Stimulated activated CD4-positive, alpha-beta T cell treated with anti-CD3 and anti-CD28 coated beads, TNF-alpha, amount 100 ng/mL, for 4 hours (primary cell): ENCODE measurements around the gene ARL8A.
"Not testable (repeated sequence)": the region's sequence is repeated elsewhere in the genome, so short reads cannot be mapped to it uniquely, and the experiment has no call there.

Experiments used
- DNase-seq, 3 experiments: peaks; one replicate each; pipeline ENCODE4 v3.0.0-alpha.2; 2020; ENCODE audit warnings: low read depth in 3 of 3

Gene ARL8A

GRCh38 chr1:202144402-202145067 lies at the start of gene ARL8A:
TSS of gene ARL8A (minus strand) at chr1:202144737. CDS start at chr1:202144572, 165 bp downstream.
- peak in 2 of 3 experiments; percentile 45 to 57 for DNase-seq

GRCh38 chr1:202194328-202194648 lies 49.8 kb upstream of the ARL8A start:
- no peak for DNase-seq

DNA sequence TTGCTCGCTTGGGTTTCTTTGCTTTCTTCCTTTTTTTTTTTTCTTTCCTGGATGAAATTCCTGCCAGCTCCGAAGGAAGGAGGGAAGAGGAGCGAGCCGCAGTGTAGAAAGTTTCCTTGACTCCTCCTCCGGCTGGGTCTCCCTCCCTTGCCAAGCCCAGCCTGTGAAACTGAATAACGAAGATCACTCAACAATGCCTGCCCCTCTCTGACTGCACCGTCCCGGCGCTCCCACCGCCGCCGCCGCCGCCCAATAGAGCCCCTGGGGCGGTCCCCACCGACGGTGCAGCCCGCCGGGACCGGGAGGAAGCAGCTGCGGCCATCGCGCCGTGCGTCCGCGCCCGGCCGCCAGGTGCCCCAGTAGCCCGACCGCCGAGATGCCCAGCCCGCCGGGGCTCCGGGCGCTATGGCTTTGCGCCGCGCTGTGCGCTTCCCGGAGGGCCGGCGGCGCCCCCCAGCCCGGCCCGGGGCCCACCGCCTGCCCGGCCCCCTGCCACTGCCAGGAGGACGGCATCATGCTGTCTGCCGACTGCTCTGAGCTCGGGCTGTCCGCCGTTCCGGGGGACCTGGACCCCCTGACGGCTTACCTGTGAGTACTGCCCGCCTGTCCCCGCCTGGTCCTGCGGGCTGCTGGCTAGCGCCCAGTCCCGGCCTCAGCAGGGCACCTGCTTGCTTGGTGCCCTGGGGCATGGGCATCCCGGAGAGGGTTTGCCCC lies 49.2 kb upstream of the ARL8A start, which contains the start of gene LGR6:
TSS of gene LGR6 (plus strand) at position 186 of the 714 bp plus-strand sequence. CDS start at position 377, 191 bp downstream.
- no peak for DNase-seq

DNA sequence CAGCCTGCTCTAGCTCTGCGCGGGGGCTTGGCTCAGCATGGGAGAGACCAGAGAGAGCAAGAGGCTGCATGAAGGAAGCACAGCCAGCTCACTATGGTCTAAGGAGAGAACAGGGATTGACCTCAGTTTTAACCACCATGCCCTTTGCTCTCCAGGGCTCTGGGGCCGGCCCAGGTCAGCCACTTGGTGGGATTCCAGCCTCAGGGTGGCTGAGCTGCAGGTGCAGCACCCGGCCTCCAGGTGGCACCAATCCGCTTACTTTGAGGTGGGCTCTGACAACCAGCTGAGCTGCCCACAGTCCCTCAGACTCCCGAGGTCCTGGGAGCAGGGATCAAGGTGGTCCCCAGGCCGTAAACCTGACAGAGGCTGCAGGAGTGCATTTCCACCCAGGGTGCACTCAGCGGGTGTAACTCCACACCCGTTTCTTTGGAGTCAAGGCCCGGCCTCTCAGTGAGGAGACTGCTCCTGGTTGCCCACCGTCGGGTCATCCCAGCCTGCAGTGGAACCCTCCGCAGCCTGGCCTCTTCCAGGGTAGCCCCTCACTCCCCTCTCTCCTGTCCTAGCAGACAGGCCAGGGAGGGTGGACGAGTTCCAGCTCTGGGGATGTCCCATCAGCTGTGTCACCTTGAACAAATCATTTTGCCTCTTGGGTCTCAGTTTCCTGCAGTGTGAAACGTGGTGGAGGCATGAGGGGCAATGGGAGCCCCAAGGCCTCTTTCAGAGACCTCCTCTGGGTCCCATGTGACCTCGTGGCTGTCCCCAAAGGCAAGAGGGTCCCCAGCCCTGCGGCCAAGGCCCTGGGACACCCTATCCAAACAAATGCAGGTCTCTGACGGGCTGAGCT lies 48.5 kb upstream of the ARL8A start:
- DNase-seq = peak; percentile 15 to 34 (median 23)

DNA sequence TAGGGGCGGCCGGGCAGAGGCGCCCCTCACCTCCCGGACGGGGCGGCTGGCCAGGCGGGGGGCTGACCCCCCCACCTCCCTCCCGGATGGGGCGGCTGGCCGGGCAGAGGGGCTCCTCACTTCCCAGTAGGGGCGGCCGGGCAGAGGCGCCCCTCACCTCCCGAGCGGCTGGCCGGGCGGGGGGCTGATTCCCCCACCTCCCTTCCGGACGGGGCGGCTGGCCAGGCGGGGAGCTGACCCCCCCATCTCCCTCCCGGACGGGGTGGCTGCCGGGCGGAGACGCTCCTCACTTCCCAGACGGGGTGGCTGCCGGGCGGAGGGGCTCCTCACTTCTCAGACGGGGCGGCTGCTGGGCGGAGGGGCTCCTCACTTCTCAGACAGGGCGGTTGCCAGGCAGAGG lies 46.9 kb upstream of the ARL8A start:
- DNase-seq = not testable (repeated sequence)

DNA sequence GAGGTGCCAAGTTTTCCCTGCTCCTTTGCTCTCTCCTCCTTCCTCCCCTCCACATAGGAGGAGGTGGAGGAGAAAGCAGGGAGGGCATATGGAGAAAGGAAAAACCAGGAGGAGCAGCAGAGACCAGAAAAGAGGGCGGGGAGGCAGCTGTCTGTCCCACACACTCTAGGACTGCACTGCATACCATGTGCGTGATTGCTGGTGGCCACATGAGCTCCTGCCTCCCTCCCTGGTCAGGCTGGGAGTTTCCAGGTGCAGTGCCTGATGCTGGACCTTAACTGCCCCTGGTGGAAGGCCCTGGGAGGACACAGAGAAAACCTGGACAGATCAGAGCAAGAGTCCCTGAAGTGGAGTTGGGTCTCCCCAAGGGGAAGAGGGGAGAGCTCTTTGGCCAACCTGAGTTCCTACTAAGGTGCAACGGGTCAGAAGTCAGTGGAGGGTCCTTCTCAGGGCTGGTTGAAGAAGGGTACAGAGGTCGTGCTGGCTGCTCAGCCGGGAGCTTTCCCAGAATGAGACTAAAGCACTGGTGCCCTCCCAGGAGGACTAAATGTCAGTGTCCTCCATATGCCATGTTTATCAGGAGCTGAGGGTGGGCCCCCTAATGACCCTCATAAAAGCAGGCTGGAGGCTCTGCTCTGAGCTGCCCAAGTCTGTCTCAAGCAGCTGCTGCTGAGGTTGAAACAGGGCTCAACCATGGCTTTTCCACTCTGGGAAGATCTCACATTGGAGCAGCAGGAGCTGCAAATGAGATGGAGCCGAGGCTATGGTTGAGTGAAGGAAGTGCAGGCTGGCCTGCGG lies 45.6 kb upstream of the ARL8A start:
- no peak for DNase-seq

DNA sequence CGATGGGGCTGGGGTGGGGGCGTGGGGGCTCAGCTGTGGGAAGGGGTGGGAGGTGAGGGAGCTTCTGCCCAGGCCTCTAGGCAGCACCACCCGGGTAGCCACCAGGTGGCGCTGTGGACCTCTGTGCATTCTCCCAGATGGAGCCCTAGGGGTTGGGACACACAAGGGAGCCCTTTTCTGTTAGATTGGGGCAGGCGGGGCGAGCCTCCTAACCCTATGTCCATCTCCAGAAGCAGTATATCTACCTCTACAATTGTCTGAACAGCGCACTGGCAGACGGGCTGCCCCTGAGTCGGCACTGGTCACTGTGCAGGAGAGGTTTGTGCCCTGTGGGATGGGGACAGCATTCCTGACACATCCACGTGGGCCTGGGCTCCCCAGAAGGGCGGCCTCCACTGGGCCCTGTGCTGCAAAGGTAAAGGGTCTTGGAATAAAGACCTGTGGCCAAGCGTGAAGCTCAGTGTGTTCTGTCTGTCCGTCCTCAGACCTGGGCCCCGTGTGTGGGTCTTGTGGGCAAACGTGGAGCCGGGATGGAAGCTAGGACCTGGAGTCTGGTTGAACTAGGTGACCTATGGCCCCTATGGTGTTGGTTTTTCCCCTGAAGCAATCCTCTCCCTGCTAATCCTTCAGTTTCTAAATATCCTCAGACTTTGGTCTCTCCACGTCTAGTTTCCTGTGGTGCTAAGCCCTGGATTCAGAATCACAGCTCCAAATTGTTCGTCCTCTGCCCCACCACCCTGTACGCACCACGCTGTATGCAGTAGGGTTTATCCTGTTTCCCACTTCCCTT lies 44.7 kb upstream of the ARL8A start:
- peak; percentile 52 to 69 (median 58) for DNase-seq

- DNase-seq = no peak
Observed at GRCh38 chr1:202187697-202188407, 43.3 kb upstream of the ARL8A start.

DNA sequence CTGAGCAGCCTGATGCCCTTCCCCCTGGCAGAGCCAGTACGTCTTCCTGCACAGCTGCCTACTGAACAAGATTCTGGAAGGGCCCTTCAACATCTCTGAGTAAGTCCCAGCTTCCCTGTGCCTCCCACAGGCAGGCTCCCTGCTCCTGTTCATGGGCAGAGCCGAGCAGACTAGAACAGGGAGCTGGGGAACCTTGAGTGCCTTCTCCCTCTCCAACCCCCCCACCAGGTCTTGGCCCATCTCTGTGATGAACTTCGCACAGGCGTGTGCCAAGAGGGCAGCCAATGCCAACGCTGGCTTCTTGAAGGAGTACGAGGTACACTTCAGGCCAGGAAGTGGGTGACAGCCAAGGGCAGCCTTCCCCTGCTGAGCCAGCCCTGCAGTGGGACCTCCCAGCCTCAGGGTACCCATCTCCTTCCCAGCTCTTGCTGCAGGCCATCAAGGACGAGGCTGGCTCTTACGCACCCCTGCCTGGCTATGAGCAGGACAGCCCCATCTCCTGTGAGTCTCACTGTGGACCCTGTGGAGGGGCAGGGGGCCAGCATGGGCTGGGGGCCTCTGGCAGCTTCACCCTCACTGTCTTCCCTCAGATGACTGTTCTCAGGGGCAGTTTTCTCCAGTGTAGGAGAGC lies 42.6 kb upstream of the ARL8A start:
- no peak for DNase-seq

- no peak for DNase-seq
Observed at GRCh38 chr1:202186327-202186726, 41.8 kb upstream of the ARL8A start.

- DNase-seq = peak in 2 of 3 experiments; percentile 44 to 50
Observed at GRCh38 chr1:202184750-202185460, 40.4 kb upstream of the ARL8A start.

DNA sequence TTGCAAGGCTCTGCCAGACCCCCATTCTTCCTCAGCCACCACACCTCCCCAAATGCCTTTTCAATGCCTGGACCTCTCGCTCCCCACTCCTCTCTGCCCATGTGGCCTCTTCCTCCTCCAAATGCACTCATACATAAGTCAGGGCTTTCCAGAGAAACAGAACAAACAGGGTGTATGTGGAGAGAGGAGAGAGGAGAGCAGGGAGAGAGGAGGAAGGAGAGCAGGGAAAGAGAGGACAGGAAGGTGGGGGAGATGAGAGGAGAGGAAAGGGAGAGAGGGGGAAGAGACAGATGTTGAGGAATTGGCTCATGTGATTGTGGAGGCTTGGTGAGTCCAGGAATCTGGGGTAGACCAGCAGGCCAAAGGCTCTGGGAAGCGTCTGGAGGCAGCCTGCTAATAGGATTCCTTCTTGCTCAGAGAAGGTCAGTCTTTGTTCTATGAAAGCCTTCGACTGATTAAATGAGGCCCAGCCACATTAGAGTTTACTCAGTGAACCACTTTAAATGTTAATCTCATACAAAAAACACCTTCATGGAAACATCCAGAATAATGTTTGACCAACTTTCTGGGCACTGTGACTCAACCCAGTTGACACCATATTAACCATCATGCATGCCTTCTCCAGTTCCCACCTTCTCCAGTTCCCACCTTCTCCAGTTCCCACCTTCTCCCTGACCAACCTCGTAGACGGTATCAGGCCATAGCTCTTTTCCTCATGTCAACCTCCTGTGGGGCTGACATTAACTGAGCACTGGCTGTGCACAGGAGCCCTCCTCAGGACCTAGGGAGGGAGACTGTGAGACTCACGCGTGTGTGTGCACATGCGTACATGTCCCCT lies 37.7 kb upstream of the ARL8A start:
- no peak for DNase-seq

GRCh38 chr1:202181586-202181985 lies 37.0 kb upstream of the ARL8A start:
- DNase-seq = no peak

DNA sequence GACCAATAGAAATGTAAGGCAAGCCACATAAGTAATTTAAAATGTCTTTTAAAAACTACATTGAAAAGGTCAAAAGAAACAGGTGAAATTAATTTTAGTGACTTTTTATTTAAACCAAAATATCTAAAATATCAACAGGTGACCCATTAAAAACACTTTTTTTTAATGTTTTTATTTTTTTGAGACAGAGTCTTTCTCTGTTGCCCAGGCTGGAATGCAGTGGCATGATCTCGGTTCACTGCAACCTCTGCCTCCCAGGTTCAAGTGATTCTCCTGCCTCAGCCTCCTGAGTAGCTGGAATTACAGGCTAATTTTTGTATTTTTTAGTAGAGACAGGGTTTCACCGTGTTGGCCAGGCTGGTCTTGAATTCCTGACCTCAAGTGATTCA lies 36.2 kb upstream of the ARL8A start:
- DNase-seq = not testable (repeated sequence)

GRCh38 chr1:202179828-202180750 lies 35.6 kb upstream of the ARL8A start:
- DNase-seq = no peak

GRCh38 chr1:202176949-202177927 lies 32.7 kb upstream of the ARL8A start:
- no peak for DNase-seq
